GM21529 (cell line): ENCODE data around the gene MTERF4.

Experiments
- ATAC-seq: cut with Tn5 transposase; IDR thresholded peaks from one replicate; pipeline ENCODE4 v1.9.1; 2021; ENCODE audit not compliant: unreplicated experiment

The MTERF4 gene

DNA sequence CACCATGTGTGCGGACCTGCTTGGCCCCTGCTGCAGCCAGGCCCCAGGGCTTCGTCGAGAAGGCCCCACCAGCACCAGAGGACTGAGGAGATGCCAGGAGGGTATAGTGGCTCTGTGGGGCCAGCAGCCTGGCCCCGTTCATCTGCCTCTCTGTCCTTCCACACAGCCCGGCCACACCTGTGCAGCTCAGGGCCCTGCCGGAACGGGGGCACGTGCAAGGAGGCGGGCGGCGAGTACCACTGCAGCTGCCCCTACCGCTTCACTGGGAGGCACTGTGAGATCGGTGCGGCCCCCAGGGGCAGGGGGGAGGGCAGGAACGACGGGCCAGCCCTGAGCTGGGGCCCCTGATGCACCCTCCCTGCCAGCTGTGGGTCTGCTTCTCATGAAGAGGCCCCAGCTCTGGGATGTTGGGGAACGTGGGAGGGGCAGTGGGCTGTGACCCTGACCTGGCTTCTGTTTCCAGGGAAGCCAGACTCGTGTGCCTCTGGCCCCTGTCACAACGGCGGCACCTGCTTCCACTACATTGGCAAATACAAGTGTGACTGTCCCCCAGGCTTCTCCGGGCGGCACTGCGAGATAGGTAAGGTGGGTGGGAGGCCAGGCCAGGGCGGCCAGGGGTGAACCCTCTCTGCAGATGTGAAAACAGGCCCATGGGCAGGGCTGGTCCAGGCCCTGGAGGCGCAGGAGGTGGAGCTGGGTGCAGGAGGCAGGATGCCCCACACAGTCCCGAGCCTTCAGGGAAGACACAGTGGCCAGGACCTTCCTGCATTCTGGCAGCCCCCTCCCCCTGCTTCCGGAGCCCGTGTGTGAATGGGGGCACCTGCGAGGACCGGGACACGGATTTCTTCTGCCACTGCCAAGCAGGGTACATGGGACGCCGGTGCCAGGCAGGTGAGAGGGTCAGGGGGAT lies 50.3 kb downstream of the MTERF4 start:
- no peak for ATAC-seq

DNA sequence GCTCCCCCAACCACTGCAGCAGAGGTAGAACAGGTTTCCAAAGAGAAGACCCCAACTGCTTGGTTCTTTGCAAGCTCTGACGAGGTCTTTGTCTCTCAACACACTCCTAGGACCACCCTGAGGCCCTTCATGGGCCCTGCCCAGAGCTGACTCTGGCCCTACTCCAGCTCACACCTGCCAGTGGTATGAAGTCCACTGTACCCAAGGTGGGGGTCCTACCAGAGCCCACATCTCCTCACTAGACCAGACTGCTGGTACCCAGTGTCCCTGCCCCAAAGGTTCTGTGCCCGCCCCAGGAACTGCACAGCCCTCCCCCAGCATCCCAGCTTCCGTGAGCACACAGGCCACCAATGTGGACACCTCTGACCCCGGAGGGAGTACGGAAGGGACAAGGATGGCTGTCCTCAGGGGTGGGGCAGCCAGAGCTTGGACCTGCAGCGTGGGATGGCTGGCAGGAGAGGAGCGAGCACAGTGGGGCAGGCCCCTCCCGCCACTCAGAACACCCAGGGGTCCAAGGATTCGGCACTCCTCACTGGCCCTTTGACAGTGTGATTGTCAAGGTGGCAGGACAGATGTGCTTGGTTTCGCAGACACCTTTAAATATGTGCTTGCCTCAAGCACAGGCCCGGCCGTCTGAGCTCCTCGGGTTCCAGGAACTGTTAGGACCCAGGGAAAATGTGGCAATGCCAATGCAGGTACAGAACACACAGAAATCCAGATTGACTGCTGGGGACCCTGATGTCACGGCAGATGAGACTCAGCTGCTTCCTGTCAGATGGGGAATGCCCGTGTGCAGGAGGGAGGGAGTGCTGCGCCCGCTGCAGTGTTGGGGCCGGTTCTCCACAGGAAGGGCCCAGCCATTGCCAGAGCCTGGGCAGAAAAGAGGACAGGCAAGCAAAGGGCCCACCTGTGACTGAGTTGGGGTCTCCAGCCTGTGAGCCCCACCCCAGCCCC lies 51.2 kb downstream of the MTERF4 start:
- no peak for ATAC-seq

DNA sequence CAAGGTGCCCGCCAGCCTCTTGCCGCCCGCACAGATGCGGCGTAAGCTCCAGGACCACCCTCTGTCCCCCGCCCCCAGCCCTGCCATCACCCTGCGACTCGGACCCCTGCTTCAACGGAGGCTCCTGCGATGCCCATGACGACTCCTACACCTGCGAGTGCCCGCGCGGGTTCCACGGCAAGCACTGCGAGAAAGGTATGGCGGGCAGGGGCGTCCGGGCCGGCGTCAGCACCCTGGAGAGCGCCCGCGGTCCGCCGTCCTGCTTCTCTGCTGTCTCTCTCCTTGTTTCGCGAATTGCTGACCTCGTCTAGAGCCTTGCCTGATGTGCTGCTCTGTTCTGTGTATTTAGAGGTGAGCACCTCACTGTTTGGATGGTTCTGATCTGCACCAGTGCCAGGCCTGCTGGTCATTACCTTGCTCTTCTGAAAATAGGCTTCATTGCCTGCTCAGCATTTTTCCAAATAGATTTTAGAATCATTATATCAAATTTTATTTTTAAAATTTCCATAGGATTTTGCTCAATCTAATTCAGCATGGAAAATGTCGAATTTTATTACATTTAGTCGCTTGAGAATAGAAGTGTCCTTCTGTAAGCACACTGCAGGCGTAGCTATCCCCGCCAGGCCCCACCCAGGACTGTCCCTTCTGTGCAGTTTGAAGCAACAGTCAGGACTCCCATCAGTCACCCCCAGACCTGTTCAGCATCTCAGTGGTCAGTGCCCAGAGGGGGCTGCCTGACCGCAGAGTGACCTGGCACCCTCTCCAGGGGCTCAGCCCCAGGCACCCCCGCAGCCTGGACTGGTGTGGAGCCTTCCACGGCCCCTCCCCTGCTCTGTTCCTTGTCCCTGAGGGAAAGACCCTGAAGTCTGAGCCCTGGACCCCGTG lies 52.1 kb downstream of the MTERF4 start:
- no peak for ATAC-seq

DNA sequence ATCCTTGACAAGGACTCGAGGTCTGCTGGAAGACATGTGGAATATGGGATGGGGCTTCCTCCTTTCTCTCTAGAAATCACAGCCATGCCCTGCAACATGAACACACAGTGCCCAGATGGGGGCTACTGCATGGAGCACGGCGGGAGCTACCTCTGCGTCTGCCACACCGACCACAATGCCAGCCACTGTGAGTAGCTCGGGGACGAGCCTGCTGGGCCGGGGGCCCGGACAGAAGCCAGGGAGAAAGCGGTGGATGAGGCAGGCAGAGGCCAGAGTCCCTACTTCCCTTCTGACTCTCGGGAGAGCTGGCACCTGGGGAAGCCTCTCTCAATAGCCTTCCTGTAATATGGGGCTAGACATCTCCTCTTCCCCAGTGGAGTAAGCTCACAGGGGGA lies 53.1 kb downstream of the MTERF4 start:
- ATAC-seq = no peak

DNA sequence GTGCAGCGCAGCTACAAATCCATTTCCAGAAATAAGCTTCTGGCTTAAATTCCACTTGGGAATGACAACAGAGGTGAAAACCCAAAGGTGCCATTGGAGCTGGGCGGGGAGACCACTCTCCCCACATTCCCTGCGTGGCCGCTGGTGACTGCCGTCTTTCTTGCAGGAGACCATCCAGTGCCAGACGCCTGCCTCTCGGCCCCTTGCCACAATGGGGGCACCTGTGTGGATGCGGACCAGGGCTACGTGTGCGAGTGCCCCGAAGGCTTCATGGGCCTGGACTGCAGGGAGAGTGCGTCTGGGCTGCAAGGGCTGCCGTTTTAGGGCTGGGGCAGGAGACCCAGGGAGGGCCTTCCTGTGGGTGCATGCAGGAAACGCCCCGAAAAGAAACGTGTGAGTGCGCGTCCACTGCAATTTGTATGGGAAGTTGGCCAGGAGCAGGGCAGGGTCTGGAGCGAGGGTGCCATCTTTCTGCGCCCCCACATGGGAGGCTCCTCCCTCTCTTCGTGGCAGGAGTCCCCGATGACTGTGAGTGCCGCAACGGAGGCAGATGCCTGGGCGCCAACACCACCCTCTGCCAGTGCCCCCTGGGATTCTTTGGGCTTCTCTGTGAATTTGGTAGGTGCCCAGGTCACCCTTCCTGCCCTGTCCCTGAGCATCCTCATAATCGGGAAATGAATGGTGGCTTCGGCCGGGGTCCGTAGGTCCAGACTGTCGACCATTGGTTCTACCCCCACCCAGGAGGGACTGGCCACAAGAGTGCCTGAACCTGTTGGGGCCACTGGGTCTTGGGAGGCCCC lies 53.7 kb downstream of the MTERF4 start:
- no peak for ATAC-seq

DNA sequence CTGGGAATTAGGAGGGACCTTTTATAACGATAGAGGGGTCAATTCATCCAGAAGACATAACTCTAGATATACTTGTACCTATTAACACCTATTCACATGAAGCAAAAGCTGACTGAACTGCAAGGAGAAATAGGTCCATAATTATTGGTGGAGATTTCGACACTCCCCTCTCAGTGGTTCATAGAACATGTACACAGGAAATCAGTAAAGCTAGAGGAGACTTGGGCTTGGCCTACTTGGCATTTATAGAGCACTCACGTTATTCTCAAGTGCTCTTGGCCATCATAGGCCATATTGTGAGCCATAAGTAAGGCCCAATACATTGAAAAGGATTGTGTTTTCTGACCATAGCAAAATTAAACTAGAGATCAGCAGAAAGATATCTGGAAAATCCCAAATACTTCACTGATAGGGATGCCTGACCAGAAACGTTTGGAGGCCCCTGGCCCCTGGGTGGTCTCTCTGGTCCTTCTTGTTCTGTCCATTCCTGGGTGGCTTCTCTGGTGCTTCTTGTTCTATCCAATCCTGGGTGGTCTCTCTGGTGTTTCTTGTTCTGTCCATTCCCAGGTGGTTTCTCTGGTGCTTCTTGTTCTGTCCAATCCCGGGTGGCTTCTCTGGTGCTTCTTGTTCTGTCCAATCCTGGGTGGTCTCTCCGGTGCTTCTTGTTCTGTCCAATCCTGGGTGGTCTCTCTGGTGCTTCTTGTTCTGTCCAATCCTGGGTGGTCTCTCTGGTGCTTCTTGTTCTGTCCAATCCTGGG lies 54.7 kb downstream of the MTERF4 start:
- ATAC-seq = no peak
